HG03039 (cell line): ENCODE results near the gene MBP.

ENCODE experiments used
- ATAC-seq: cut with Tn5 transposase; IDR thresholded peaks from one replicate; pipeline ENCODE4 v1.9.1; 2021; ENCODE audit warnings: mild to moderate bottlenecking, moderate library complexity; ENCODE audit not compliant: unreplicated experiment

MBP gene

GRCh38 chr18:77134611-77135010 is 2.0 kb upstream of the MBP start:
- no peak for ATAC-seq

DNA sequence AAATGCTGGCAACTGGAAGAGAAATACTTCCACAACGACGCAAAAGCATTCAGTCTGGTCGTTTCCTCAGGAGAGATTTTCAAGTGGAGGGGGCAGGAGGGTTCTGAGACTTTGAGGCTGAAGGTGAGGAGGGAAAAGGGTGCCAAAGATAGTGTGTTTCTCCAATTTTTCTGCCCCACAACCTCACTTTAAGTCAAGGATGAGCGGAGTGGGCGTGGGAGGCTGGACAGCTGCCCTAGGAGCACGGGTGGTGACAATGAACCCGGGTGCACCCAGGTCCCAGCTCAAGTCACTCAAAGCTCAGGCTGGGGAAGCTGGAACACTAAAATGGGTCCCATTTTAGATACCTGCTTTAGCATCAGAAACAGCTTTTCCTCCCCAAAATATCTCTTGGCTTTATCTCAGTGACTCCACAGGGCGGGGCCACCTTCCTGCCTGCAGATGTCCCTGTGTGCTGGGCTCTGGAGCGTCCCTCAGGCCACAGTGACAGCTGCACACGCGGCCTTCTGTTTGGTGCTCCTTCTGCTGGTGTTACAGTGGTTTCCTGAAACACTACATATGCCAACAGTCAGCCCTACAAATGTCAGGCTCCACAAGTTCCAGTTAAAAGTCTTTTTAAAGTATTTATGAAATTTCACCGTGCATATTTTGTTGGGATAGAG is 1.4 kb upstream of the MBP start:
- no peak for ATAC-seq

- ATAC-seq = no peak
Measured at GRCh38 chr18:77133051-77133834, 660 bp upstream of the MBP start.

DNA sequence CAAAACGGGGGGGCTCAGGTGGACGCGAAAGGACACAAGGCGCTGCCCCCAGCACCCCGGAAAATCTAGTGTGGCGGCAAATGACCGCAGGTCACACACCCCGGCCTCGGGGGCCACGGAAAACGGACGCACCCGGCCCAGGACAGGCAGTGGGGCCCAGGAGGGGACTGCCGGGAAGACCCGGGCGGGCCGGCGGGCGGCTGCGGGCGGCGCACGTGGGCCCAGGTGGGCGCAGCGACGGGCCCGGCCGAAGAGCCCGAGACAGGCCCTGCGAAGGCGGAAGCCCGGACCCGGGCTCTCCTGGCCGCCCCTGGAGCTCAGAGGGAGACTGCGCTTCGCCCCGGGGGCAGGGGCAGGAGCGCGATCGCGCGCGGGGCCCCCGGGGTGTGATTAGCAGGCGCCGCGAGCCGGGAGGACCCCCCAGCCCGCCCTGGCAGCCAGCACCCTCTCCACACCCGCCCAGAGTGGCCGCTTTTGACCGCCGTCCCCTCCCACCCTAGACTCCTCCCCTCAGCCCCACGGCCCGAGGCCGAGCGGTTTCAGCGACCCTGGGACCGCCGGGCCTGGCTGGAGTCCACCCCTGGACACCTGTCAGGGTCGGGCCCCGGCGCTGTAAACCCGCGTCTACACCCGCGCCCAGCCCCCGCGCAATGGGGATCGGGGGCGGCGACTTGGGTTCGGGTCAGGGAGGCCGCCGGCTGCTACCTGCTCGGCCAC is 773 bp downstream of the MBP start:
- ATAC-seq = peak; percentile 49

GRCh38 chr18:77131100-77131651 is 1.4 kb downstream of the MBP start:
- ATAC-seq = no peak

- no peak for ATAC-seq
Measured at GRCh38 chr18:77130229-77131099, 2.1 kb downstream of the MBP start.

- no peak for ATAC-seq
Measured at GRCh38 chr18:77129150-77129551, 3.4 kb downstream of the MBP start.

GRCh38 chr18:77127769-77128671 is 4.6 kb downstream of the MBP start:
- peak; percentile 24 for ATAC-seq

GRCh38 chr18:77124452-77124922 is 8.1 kb downstream of the MBP start:
- peak; percentile 38 for ATAC-seq

GRCh38 chr18:77123320-77124231 is 9.0 kb downstream of the MBP start:
- ATAC-seq = no peak

DNA sequence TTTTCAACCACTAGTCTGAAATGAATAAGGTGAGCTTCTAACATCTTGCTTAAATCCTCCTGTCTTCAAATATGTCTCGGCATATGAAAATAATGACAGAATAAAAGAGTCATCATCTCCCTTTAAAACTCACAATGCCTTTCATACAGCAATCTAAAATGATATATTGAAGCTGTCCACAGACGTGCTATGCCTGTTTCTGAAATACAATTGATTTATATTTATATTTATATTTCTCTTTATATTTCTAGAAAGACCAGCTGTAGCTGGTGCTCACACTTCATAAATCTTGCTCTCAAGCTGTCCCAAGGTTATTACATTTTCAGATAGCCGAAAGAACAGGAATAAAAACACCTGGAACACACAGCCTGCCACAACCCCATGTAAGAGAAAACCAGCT is 11.1 kb downstream of the MBP start:
- no peak for ATAC-seq

- ATAC-seq = no peak
Measured at GRCh38 chr18:77119851-77120491, 12.6 kb downstream of the MBP start.

- ATAC-seq = no peak
Measured at GRCh38 chr18:77119101-77119850, 13.3 kb downstream of the MBP start.

GRCh38 chr18:77118256-77119090 is 14.1 kb downstream of the MBP start:
- ATAC-seq = no peak

DNA sequence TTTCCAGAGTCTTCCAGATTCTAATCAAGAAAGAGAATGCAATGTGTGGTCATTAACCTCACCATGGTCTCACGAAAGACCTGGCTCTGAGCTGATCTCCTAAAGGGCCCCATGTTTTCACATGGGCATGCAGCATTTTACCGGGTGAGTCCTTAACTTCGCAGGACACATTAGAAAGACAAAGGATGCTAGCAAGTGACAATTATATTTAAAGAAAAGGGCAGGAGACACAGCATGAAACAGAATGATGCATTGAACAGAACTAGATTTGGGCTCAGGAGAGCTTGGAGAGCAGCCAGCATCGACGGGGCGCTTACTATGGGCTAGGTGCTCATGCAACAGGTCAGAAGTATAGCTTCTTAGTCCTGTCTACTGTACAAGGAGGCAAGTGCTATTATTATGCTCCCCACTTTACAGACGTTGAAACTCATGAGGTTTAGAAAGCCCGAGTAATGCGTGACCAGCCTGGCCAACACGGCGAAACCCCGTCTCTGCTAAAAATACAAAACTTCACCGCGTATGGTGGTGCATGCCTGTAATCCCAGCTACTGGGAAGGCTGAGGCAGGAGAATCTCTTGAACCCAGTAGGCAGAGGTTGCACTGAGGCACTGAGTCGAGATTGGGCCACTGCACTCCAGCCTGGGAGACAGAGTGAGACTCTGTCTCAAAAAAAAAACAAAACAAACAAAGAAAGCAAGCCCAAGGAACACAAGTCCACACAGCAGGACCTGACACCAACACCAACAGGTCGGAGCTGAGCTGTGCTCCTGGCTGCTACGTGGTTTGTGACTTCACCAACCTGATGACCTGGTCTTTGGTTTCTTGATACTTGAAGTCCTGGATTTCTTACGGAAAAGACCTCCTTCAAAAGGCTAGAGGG is 16.1 kb downstream of the MBP start:
- ATAC-seq = no peak
